NT2/D1 (cell line): Measurements from ENCODE around the gene ITGA3.

ENCODE experiments used
- DNase-seq: peaks from one replicate; pipeline ENCODE4 v3.0.0-alpha.2; 2011; ENCODE audit warnings: low read depth, low spot score
- H3K27me3 ChIP-seq: 2 replicates; pipeline ENCODE4 v1.6.0; 2011; ENCODE audit warnings: mild to moderate bottlenecking; ENCODE audit not compliant: insufficient read length, insufficient read depth
- H3K36me3 ChIP-seq: 2 replicates; pipeline ENCODE4 v1.6.1; 2011; ENCODE audit warnings: mild to moderate bottlenecking, low read length, mixed read lengths; ENCODE audit not compliant: insufficient read depth, insufficient read length
- H3K4me1 ChIP-seq: 2 replicates; pipeline ENCODE4 v1.5.1; 2011; ENCODE audit not compliant: insufficient read depth, insufficient read length
- H3K4me3 ChIP-seq: 2 replicates; pipeline ENCODE4 v1.5.1; 2011; ENCODE audit warnings: low read depth; ENCODE audit not compliant: insufficient read length
- H3K9ac ChIP-seq: 2 replicates; pipeline ENCODE4 v1.6.0; 2011; ENCODE audit warnings: low read depth; ENCODE audit not compliant: insufficient read length
- H3K9me3 ChIP-seq: 2 replicates; pipeline ENCODE4 v1.5.1; 2011; ENCODE audit warnings: mild to moderate bottlenecking, low read length; ENCODE audit not compliant: insufficient read depth
- SUZ12 ChIP-seq: IDR thresholded peaks from 2 replicates; pipeline ENCODE4 v1.6.1; 2011; ENCODE audit not compliant: insufficient read length, insufficient read depth; ENCODE audit errors: extremely low read depth
- YY1 ChIP-seq: IDR thresholded peaks from 2 replicates; pipeline ENCODE4 v1.6.1; 2011; ENCODE audit not compliant: insufficient read length, insufficient read depth
- ZNF274 ChIP-seq: IDR thresholded peaks from 2 replicates; pipeline ENCODE4 v1.6.1; 2011; ENCODE audit warnings: mild to moderate bottlenecking, low read depth, low read length

The ITGA3 gene

DNA sequence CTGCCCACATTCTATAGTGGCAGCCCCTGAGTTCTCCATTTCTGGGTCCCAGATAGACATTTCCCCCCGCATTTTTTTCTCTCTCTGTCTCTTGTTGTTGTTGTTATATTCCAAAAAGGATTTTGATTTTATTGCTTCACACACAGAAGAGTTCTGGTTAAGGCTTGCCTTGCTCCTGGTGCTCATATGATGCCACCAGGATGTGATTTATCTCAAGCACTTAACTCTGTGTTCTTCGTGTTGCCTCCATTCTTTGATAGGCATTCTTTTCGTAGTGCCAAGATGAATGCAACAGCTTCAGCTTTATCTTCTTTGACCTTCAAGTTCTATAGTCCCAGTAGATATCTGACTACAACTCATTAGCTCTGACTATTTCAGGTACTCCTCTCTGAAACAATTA, 9.1 kb downstream of the ITGA3 start:
- no peak for DNase-seq
- H3K9me3 ChIP-seq: no peaks in the 10 kb centered on the region
- no peak overlapping the region for H3K9ac ChIP-seq
- peaks cover 18% of the 10 kb centered on the region for H3K36me3 ChIP-seq
- H3K4me3 ChIP-seq: no peak overlapping the region
- H3K27me3 ChIP-seq: no peaks in the 10 kb centered on the region
- TF ChIP-seq ZNF274 (no peak), SUZ12 (no peak), YY1 (no peak)
- peaks cover 24% of the 10 kb centered on the region for H3K4me1 ChIP-seq

DNA sequence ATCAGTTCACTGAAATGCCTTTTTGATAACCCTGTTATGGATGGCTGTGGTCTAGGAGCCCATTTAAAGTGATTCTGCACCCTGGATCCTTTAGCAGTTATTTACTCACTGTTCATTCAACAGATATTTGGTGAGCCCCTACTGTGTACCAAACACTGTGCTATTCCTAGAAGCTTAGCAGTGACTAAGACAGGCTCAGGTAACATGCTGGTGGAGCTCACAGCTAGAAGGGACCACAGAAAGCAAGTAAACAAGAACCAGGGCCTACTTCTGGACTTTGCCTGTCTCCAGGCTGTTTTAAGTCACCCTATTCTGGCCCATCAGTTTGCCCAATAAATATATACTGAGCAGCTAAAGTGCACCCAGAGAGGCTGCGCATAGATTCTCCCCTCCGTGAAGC, 11.1 kb downstream of the ITGA3 start:
- Histone ChIP-seq H3K4me1 (peaks cover 14% of the 10 kb centered on the region), H3K36me3 (peaks cover 34% of the 10 kb centered on the region), H3K9me3 (peaks cover 13% of the 10 kb centered on the region; the same call in 1 of the 2 replicates), H3K4me3 (no peak overlapping the region), H3K27me3 (no peaks in the 10 kb centered on the region), H3K9ac (no peak overlapping the region)
- TF ChIP-seq SUZ12: no peak
- no peak for TF ChIP-seq YY1
- TF ChIP-seq ZNF274: no peak
- no peak for DNase-seq

DNA sequence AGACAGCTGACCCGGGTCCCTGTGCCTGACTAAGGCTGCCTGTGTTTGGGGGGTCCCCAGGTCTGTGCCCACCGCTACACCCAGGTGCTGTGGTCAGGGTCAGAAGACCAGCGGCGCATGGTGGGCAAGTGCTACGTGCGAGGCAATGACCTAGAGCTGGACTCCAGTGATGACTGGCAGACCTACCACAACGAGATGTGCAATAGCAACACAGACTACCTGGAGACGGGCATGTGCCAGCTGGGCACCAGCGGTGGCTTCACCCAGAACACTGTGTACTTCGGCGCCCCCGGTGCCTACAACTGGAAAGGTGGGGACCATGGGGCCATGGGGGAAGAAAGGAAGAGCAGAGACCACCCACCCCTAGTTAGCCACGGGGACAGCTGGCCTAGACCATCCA, 12.1 kb downstream of the ITGA3 start:
- H3K4me3 ChIP-seq: no peak overlapping the region
- H3K36me3 ChIP-seq: peaks cover 42% of the 10 kb centered on the region
- H3K9ac ChIP-seq: no peak overlapping the region
- H3K27me3 ChIP-seq: no peaks in the 10 kb centered on the region
- peaks cover 7% of the 10 kb centered on the region for H3K4me1 ChIP-seq
- no peak for TF ChIP-seq SUZ12
- TF ChIP-seq YY1: no peak
- no peak for TF ChIP-seq ZNF274
- DNase-seq: no peak
- peaks cover 14% of the 10 kb centered on the region; the same call in 1 of the 2 replicates for H3K9me3 ChIP-seq

DNA sequence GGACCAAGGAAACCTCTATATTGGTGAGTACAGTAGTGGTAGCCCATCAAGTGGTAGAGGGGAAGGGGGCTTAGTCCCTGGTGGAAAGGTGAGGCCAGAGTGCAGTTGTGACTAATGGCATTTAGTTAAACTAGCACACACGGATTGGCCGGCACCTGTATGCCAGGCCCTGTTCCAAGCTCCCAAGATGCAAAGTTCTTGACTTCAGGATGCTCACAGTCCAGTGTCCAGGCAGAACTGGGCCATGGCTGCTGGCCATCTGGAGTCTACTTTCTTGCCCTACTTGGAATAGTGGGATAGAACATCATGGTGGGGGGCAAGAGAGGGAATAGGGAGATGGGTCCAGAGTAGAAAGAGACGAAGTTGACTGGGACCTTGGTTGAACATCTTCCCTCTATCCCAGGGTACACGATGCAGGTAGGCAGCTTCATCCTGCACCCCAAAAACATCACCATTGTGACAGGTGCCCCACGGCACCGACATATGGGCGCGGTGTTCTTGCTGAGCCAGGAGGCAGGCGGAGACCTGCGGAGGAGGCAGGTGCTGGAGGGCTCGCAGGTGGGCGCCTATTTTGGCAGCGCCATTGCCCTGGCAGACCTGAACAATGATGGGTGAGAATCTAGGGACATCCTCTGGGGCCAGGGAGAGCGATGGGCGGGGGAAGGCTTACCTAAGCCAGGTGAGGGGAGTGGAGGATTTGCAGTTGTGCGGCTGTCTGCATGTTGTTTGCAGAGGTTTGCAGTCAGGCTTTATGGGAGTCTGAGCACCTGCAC, 15.2 kb downstream of the ITGA3 start:
- no peak for TF ChIP-seq YY1
- no peak for TF ChIP-seq SUZ12
- TF ChIP-seq ZNF274: no peak
- no peak overlapping the region for H3K4me3 ChIP-seq
- peaks cover 68% of the 10 kb centered on the region for H3K36me3 ChIP-seq
- H3K9ac ChIP-seq: no peak overlapping the region
- H3K27me3 ChIP-seq: no peaks in the 10 kb centered on the region
- no peaks in the 10 kb centered on the region for H3K4me1 ChIP-seq
- DNase-seq: no peak
- peaks cover 14% of the 10 kb centered on the region; the same call in 1 of the 2 replicates for H3K9me3 ChIP-seq

DNA sequence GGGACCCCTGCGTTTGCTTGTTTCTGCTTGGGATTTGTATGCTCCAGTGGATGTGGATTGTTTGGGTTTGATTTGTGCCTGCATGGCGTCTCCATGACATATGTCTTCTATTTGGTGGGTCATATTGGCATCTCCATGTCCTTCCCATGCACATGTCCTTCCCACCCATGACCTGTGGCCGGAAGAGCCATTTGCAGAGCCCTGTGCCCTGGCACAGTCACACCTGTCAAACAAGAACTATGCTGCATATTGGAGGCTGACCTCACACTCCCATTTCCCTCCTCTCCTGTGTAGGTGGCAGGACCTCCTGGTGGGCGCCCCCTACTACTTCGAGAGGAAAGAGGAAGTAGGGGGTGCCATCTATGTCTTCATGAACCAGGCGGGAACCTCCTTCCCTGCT, 15.8 kb downstream of the ITGA3 start:
- Histone ChIP-seq H3K36me3 (peaks cover 67% of the 10 kb centered on the region), H3K9me3 (peaks cover 14% of the 10 kb centered on the region; the same call in 1 of the 2 replicates), H3K4me1 (no peaks in the 10 kb centered on the region), H3K4me3 (no peak overlapping the region), H3K9ac (no peak overlapping the region), H3K27me3 (no peaks in the 10 kb centered on the region)
- no peak for TF ChIP-seq ZNF274
- TF ChIP-seq YY1: no peak
- TF ChIP-seq SUZ12: no peak
- DNase-seq: no peak

DNA sequence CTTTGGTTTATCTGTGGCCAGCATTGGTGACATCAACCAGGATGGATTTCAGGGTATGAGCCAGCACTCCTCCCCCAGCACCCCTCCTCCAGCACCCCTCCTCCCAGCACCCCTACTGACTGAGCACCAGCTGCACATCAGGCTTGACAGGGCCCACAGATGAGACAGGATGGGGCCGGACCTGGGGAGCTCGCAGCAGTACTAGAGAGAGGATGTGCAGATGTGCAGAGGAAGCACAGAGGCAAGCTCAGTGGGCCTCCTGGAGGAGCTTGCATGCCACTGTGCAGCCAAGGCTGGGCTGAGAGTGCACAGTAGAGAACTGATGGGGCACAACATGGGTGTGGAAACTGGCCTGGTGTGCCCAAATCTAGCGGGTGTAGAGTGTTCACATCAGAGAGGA, 16.2 kb downstream of the ITGA3 start:
- Histone ChIP-seq H3K4me3 (no peak overlapping the region), H3K9ac (no peak overlapping the region), H3K4me1 (no peaks in the 10 kb centered on the region), H3K9me3 (peaks cover 14% of the 10 kb centered on the region; the same call in 1 of the 2 replicates), H3K27me3 (no peaks in the 10 kb centered on the region), H3K36me3 (peaks cover 70% of the 10 kb centered on the region)
- TF ChIP-seq YY1: no peak
- no peak for TF ChIP-seq SUZ12
- no peak for TF ChIP-seq ZNF274
- no peak for DNase-seq

DNA sequence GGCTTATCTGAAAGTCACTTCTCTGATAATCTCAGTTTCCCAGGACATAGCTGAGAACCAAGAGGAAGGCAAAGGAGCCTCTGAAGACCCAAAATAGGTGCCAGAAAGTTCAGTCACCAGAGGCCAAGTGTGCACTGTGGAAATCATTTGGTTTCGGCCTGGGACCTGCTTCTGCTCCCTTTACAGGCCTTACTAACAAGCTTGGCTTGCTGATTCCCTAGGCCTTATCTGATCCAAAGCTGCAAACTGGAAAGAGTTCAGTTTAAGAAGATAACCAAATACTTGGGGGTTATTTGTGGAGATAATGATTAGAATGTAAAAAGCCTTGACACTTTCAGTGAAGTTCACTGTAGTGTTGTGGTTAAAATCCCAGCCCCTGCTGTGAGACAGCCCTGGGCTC, 17.0 kb downstream of the ITGA3 start:
- peaks cover 74% of the 10 kb centered on the region for H3K36me3 ChIP-seq

DNA sequence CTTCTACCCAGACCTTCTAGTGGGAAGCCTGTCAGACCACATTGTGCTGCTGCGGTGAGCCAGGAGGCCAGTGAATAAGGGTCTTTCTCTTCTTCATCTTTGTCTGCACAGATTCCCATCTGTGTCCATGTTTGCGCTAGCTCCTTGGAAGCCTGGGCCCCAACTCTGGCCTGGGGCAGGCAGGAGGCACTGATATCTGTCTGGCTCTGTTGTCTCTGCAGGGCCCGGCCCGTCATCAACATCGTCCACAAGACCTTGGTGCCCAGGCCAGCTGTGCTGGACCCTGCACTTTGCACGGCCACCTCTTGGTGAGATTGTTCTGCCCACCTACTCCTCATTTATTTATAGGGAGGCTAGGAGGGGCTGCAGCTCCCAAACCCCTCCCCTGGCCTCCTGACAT, 18.3 kb downstream of the ITGA3 start:
- peaks cover 81% of the 10 kb centered on the region for H3K36me3 ChIP-seq
- H3K9me3 ChIP-seq: peaks cover 14% of the 10 kb centered on the region; the same call in 1 of the 2 replicates
- no peak overlapping the region for H3K9ac ChIP-seq
- DNase-seq: no peak
- H3K4me1 ChIP-seq: no peaks in the 10 kb centered on the region
- TF ChIP-seq ZNF274 (no peak), YY1 (no peak)
- no peak overlapping the region for H3K4me3 ChIP-seq
- no peaks in the 10 kb centered on the region for H3K27me3 ChIP-seq

More for the DNA sequence above, 17.0 kb downstream of the ITGA3 start:
- TF ChIP-seq SUZ12 (no peak), YY1 (no peak), ZNF274 (no peak)
- DNase-seq: no peak
- no peak overlapping the region for H3K4me3 ChIP-seq
- peaks cover 14% of the 10 kb centered on the region; the same call in 1 of the 2 replicates for H3K9me3 ChIP-seq
- H3K4me1 ChIP-seq: no peaks in the 10 kb centered on the region
- no peak overlapping the region for H3K9ac ChIP-seq
- no peaks in the 10 kb centered on the region for H3K27me3 ChIP-seq
